NCI-H345 treated with DMSO at 0.1 percent for 48 hours (cell line): ENCODE results near the gene INO80B.
"Not testable (repeated sequence)": the region's sequence is repeated elsewhere in the genome, so short reads cannot be mapped to it uniquely, and the experiment has no call there.

ENCODE experiments used
- DNase-seq: peaks from one replicate; lab custom pipeline; 2025; ENCODE audit not compliant: unreplicated experiment; lab: John Stamatoyannopoulos, UW

INO80B gene

GRCh38 chr2:74425523-74425922, 29.4 kb upstream of the INO80B start:
- no peak for DNase-seq

- no peak for DNase-seq
Measured at GRCh38 chr2:74426181-74426758, 28.6 kb upstream of the INO80B start.

DNA sequence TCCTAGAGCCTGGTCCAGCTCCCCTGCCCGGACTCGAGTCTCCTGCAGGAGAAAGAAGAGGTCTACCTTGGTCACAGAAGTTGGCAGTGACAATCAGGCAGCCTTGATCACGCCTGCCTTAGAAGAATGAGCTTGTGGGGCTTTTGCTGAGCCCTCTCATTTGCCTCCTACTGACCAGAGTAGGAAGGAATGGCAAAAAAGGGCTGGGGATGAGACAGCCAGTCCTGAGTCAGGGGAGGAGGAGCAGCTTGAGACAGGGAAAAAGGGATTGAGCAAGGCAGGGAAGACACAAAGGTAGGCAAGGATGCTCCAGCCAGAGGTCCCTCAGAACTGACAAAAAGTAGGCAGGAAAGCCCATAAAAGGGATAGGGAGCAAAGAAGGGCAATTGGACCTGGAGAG, 27.3 kb upstream of the INO80B start:
- no peak for DNase-seq

DNA sequence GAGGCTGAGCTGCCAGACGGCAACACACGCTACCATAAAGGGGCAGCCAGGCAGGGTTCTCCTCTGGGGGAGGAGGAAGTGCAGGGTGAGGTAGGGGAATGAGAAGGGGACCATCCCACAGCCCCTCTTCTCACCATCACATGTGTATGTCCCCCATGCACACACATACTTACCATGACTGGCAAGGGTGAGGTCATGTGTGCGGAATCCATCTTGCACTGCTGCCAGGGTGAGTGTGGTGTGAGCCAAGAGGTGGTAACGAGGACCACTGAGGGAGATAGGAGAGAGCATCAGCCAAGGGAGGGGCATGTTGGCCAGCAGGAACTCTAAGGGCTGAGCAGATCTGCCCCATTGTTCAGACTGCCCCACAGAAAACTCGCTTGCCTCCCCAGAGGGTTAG, 26.2 kb upstream of the INO80B start:
- DNase-seq, result no peak

DNA sequence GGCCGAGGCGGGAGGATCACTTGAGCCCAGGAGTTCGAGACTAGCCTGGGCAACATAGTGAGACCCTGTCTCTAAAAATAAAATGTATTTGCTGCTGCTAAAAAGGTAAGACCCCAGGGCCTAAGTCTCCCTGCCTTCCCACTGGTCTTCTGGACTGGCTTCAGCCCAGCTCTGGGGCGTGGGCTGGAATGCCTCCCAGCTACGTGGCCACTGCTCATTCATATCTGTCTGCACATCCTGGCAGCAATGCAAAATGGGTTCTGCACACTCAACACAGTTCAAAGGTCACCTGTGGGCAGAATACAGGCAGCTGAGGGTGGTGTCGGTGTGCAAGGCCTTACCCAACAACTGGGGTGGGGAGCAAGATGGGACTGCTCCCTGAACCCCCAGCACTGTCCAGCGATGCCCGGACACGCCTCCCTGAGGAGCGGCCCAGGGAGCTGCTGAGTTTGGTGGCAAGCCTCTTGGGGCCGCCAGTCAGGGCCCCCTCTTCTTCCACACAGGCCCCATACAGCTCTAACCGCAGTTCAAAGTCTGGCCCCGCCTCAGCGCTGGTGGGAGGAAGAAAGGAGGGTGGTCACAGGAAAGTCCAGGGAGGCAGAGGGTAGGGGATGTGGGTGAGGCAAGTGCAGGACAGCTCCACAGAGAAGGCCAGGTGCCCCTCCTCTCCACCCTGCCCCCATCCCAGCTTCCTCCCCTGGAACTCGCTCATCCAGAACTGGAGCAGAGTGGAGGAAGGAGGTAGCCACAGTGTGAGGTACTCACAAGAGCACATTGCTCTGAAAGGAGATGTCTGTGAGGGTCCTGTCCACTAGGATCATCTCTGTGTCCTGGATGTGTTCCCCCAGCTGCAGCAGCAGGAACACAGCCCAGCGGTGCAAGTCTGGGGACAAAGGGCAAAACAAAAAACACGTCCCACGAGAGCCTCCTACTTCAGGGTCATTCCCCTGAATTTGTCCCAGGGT, 25.1 kb upstream of the INO80B start:
- DNase-seq, result no peak

GRCh38 chr2:74430502-74430901, 24.4 kb upstream of the INO80B start:
- DNase-seq, result no peak

GRCh38 chr2:74436111-74436805, 18.6 kb upstream of the INO80B start:
- DNase-seq, result no peak

- DNase-seq, result no peak
Measured at GRCh38 chr2:74436848-74437695, 17.8 kb upstream of the INO80B start.

DNA sequence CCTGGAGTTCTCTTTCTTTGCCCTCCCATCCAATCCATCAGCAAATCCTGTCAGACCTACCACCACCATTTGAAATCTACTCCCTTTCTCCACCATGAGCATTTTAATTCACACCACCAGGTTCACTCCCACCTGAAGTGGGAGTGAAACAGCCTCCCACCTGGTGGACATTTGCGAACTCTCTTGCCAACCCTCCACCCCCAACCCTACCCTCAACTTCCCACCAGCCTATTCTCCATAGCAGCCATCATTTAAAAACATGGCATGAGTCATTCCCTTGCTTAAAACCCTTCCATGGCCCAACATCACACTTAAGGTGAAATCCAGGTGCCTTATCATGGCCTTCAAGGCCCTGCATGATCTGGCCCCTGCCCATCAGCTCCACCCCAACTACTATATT, 16.6 kb upstream of the INO80B start:
- DNase-seq, result no peak

GRCh38 chr2:74439373-74439772, 15.5 kb upstream of the INO80B start:
- no peak for DNase-seq

GRCh38 chr2:74439803-74440377, 15.0 kb upstream of the INO80B start:
- no peak for DNase-seq

DNA sequence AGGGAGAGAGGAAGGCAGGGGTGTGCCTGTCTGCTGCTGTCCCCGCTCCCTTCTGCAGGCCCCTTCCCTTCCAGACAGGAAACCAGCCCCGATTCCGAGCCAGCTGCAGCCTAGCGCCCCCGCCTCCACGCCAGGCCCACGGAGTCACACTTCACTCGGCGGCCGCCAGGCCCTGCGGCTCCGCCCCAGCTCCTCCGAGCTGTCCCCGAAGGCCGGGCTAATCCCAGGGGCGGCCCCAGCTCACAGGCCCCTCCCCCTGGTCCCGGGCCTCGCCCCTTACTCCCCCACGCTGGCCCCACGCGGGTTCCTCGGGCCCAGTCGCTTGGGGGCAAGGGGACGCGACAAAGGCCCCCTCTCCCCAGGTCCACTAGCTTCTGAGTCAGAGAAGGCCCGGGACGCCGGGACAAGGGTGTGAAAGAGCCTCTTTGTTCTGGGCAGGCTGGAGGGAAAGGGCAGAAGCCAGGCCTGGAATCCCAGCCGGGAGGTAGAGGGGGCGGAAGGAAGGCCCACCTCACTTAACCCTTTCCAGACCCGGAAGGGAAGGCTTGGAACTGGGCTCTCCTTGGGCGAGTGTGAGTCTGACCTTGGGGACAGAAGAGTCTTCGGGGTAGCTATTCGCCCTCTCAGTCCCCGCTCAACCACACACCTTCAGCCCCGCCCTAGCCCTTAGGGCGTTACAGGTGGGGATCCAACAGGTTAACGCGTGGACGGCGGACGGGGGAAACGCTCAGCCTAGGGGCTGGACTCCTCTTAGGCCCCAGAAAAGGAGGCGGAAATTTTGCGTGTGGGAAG, 14.3 kb upstream of the INO80B start:
- no peak for DNase-seq

DNA sequence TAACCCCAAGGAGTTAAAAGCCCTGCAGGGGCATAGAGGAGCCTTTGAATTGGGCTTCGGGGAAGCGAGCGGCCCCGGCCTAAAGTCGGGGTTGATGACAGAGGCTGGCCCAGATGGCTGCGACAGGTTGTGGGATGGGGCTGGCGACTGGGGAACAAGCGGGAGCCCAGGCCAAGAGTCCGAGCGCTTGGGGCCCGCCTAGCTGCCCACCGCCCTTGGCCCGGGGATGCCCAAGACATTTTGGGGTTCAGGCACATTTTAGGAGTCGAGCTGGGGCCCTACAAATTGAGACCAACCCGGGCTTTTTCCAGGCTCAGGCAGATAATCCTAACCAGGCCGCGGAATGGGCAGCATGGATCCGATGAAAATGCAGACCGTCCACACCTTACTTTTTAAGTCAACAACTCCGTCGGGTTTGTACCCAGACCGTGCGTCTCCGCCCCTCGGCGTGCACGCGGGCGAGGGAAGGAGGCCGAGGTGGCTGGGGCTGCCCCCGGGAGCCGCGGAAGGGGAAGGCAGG, 13.7 kb upstream of the INO80B start:
- DNase-seq, result no peak

- no peak for DNase-seq
Measured at GRCh38 chr2:74441690-74442482, 13.0 kb upstream of the INO80B start, which contains the start of gene RTKN. Gene RTKN, minus strand, starts transcription at chr2:74441937. Its CDS starts 121 bp downstream, at chr2:74441816.

DNA sequence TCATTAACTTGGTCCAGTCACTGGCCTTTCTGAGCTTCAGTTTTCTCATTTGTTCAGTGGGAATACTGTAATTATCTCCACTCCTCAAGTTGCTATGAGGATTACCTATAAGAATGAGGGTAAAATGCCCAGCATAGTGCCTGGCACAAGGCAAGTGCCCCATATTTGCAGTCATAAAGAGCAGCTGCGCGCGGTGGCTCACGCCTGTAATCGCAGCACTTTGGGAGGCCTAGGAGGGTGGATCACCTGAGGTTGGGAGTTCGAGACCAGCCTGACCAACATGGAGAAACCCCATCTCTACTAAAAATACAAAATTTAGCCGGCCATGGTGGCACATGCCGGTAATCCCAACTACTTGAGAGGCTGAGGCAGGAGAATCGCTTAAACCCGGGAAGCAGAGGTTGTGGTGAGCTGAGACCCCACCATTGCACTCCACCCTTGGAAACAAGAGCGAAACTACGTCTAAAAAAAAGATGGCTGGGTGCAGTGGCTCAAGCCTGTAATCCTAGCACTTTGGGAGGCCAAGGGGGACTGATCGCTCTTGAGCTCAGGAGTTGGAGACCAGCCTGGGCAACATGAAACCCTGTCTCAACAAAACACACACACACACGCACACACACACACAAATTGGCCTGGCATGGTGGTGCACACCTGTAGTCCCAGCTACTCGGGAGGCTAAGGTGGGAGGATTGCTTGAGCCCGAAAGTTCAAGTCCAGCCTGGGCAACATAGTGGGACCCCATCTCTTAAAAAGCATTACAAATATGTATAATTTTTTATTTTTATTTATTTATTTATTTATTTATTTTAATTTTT, 12.2 kb upstream of the INO80B start:
- not testable (repeated sequence) for DNase-seq

DNA sequence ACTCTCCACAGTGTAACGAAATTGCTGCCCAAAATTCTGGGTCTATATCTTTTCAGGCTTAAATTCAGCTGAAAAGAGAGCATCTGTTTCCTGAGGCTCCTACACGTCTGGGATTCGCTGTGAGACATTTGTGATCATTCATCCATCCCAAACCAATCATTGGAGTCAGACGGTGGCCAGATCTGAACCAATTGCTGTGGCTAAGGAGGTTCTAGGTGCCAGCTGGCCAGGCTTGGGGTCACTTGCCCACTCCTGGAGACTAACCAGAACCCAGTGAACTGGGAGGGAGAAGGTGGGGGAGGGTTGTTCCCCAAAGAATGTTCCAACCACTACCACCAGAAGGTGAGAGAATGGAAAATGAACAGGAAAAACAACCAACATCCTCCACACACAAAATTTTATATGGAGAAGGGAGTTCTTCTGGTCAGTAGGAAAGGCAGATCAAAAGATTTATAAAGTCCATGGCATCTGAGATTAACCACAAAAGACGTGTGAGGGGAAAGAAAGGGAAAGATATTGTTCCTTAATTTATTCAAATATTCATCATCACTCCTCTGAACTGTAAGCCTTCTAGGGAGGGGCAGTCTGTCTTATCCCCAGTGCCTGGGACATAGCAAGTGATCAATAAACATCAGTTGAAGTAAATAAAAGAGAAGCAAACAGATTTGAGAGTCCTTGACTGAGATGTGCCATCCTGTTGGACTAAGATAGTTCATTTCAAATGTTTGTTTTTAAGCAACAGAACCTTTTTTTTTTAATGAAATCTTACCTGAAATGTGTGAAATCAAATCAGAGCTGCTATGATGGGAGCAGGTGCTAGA, 10.2 kb upstream of the INO80B start:
- DNase-seq, result no peak
